Kidney epithelial cell (primary cell): ENCODE data around the gene VTI1A. TPM values are rescaled to one million over a fixed set of nuclear protein-coding genes. Genes with fewer than 3 reads are reported as not detected.
A peak's percentile ranks its signal among the peaks of the same experiment; 100 is the strongest.
"Not testable (repeated sequence)": the region's sequence is repeated elsewhere in the genome, so short reads cannot be mapped to it uniquely, and the experiment has no call there.

Experiments
- DNase-seq: peaks from one replicate; pipeline ENCODE4 v3.0.0-alpha.2; 2010; ENCODE audit warnings: low read depth
- H3K27me3 ChIP-seq: 2 replicates; pipeline ENCODE4 v1.6.0; 2011; ENCODE audit warnings: low read length; ENCODE audit not compliant: control insufficient read depth, insufficient read depth
- H3K36me3 ChIP-seq: 2 replicates; pipeline ENCODE4 v1.5.1; 2011; ENCODE audit warnings: low read length; ENCODE audit not compliant: control insufficient read depth, insufficient read depth
- H3K4me3 ChIP-seq: 2 replicates; pipeline ENCODE4 v1.5.1; 2011; ENCODE audit warnings: low read depth, mild to moderate bottlenecking, control low read depth, low read length
- total RNA-seq: library from RNA; depleted of rRNA; stranded (reverse); fragments of >200 nt; gene quantifications from 2 replicates; pipeline ENCODE4 v1.2.3, GENCODE V29; 2015
- TF ChIP-seq, protein P1 (sequence below): IDR thresholded peaks from 2 replicates; pipeline ENCODE4 v1.5.1; 2011; ENCODE audit warnings: mild to moderate bottlenecking, moderate library complexity, low read length, control low read depth, inconsistent platforms; ENCODE audit not compliant: insufficient read depth, poor library complexity, severe bottlenecking

VTI1A gene
- total RNA-seq, 1 donor from 2014 or later: 45.7 TPM

DNA sequence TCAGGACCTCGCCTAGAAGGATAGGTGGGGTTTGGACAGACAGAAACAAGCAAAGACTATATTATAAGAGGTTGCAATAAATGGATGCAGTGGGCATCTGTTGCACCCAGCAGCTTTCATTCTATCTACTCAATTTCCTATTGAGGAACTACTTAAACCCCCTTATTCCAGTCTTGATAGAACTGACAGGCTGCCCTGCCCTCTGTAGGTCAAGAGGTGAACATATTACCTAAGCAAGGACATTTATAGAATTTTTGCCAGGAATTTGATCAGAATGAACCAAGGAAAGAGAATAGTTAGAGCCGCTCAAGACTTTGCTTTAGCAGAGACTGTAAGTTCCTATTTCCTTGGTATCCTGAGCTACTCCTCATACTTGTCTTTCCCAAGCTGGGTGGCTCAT lies 9.5 kb downstream of the VTI1A start:
- TF ChIP-seq, protein P1, sequence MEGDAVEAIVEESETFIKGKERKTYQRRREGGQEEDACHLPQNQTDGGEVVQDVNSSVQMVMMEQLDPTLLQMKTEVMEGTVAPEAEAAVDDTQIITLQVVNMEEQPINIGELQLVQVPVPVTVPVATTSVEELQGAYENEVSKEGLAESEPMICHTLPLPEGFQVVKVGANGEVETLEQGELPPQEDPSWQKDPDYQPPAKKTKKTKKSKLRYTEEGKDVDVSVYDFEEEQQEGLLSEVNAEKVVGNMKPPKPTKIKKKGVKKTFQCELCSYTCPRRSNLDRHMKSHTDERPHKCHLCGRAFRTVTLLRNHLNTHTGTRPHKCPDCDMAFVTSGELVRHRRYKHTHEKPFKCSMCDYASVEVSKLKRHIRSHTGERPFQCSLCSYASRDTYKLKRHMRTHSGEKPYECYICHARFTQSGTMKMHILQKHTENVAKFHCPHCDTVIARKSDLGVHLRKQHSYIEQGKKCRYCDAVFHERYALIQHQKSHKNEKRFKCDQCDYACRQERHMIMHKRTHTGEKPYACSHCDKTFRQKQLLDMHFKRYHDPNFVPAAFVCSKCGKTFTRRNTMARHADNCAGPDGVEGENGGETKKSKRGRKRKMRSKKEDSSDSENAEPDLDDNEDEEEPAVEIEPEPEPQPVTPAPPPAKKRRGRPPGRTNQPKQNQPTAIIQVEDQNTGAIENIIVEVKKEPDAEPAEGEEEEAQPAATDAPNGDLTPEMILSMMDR: no peak
- Histone ChIP-seq H3K27me3 (no peaks in the 10 kb centered on the region), H3K36me3 (no peaks in the 10 kb centered on the region), H3K4me3 (no peak overlapping the region)
- DNase-seq: no peak

- Histone ChIP-seq H3K36me3 (no peaks in the 10 kb centered on the region), H3K27me3 (no peaks in the 10 kb centered on the region), H3K4me3 (no peak overlapping the region)
- no peak for DNase-seq
- TF ChIP-seq, protein P1: no peak
Measured at GRCh38 chr10:112460366-112460765, 13.4 kb downstream of the VTI1A start.

DNA sequence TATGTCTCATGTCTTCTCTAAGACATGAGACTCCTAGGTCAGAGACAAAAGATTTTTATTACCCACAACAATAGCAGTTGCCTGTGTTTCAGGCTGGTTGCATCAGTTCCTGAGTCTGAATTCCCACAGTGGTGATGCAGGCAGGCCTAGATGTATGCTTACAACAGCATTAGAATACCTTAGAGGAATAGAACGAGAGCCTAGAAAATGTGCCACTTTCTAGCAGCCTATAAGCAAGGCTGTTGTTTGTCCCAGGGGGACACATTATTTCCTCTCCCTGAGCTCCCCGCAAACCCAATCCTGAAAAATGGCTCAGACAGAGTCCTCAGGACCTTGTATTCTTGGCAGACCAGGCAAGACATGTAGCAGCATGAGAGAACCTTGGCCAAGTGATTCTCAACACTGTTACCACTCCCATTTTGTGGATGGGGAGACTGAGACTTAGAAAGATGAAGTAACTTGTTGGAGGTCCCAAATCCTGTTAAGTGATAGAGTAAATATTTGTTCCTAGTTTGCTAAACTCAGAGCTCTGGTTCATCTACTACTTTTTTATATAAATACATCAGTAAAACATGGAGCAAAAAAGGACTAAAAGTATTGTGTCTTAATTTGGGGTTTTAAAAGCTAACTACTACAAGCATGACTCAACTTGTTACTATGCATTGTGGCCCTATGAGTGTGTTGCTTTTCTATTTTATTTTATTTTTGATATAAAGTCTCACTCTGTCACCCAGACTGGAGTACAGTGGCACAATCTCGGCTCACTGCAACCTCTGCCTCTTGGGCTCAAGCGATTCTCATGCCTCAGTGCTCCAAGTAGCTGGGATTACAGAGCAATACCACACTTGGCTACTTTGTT lies 14.2 kb downstream of the VTI1A start:
- TF ChIP-seq, protein P1: no peak
- H3K27me3 ChIP-seq: no peaks in the 10 kb centered on the region
- DNase-seq: peak; percentile 29
- H3K4me3 ChIP-seq: no peak overlapping the region
- no peaks in the 10 kb centered on the region for H3K36me3 ChIP-seq

DNA sequence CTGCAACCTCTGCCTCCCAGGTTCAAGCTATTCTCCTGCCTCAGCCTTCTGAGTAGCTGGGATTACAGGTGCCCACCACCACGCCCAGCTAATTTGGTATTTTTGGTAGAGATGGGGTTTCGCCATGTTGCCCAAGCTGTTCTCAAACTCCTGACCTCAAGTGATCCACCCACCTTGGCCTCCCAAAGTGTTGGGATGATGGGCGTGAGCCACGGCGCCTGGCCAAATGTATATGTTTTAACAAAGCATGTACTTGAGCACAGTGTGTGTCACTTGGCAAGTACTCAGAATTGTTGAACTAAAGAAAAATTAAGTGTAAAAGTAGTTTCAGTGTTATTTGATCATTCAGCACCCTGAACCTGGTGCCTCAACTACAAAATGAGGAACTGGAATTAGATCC lies 17.1 kb downstream of the VTI1A start:
- not testable (repeated sequence) for H3K4me3 ChIP-seq, DNase-seq, H3K36me3 ChIP-seq, H3K27me3 ChIP-seq

GRCh38 chr10:112465299-112465883 lies 18.4 kb downstream of the VTI1A start:
- no peaks in the 10 kb centered on the region for H3K36me3 ChIP-seq
- DNase-seq: no peak
- H3K4me3 ChIP-seq: no peak overlapping the region
- TF ChIP-seq, protein P1: no peak
- H3K27me3 ChIP-seq: no peaks in the 10 kb centered on the region

- Histone ChIP-seq H3K4me3 (no peak overlapping the region), H3K27me3 (no peaks in the 10 kb centered on the region), H3K36me3 (no peaks in the 10 kb centered on the region)
- TF ChIP-seq, protein P1: no peak
- no peak for DNase-seq
Measured at GRCh38 chr10:112466802-112467201, 19.8 kb downstream of the VTI1A start.
